HEK293T (cell line): ENCODE measurements around the gene YAE1.

ENCODE experiments used
- CTCF ChIA-PET: fragments of 350-600 bp; formaldehyde crosslinking; extraction: SDS; loops from one replicate; lab custom pipeline; 2021; ENCODE audit warnings: antibody characterized with exemption, inconsistent platforms; lab: Yijun Ruan, JAX
- POLR2A ChIA-PET: fragments of 350-600 bp; formaldehyde crosslinking; extraction: SDS; loops from one replicate; lab custom pipeline; 2020; ENCODE audit warnings: antibody characterized with exemption, inconsistent platforms; lab: Yijun Ruan, JAX
- DNase-seq: peaks from one replicate; pipeline ENCODE4 v3.0.0; 2012; ENCODE audit warnings: mixed read lengths; ENCODE audit errors: extremely low spot score
- ARNT ChIP-seq: fragments of 450-650 bp; IDR thresholded peaks from 2 replicates; pipeline ENCODE4 v1.6.1; 2017; ENCODE audit warnings: mild to moderate bottlenecking
- BHLHE40 ChIP-seq: fragments of 450-650 bp; IDR thresholded peaks from 2 replicates; pipeline ENCODE4 v1.6.1; 2016; ENCODE audit warnings: mild to moderate bottlenecking, moderate library complexity, borderline replicate concordance
- CTBP1 ChIP-seq: fragments of 450-650 bp; IDR thresholded peaks from 2 replicates; pipeline ENCODE4 v1.6.1; 2016; ENCODE audit warnings: borderline replicate concordance
- ELF4 ChIP-seq: fragments of 450-650 bp; IDR thresholded peaks from 2 replicates; pipeline ENCODE4 v1.6.1; 2017; ENCODE audit warnings: antibody characterized with exemption
- FOXA1 ChIP-seq: fragments of 450-650 bp; IDR thresholded peaks from 2 replicates; pipeline ENCODE4 v1.6.1; 2016; ENCODE audit warnings: mild to moderate bottlenecking
- FOXK2 ChIP-seq: fragments of 450-650 bp; IDR thresholded peaks from 2 replicates; pipeline ENCODE4 v1.6.1; 2016; ENCODE audit warnings: mild to moderate bottlenecking
- FOXM1 ChIP-seq: fragments of 450-650 bp; IDR thresholded peaks from 2 replicates; pipeline ENCODE4 v1.6.1; 2017; ENCODE audit warnings: mild to moderate bottlenecking, borderline replicate concordance
- HDGF ChIP-seq: fragments of 450-650 bp; IDR thresholded peaks from 2 replicates; pipeline ENCODE4 v1.6.1; 2017; ENCODE audit warnings: antibody characterized with exemption, borderline replicate concordance
- L3MBTL2 ChIP-seq: fragments of 450-650 bp; conservative IDR thresholded peaks from 2 replicates; pipeline ENCODE4 v1.6.1; 2016; ENCODE audit warnings: mild to moderate bottlenecking
- LEF1 ChIP-seq: fragments of 450-650 bp; IDR thresholded peaks from 2 replicates; pipeline ENCODE4 v1.6.1; 2017; ENCODE audit warnings: mild to moderate bottlenecking, borderline replicate concordance
- NFRKB ChIP-seq: fragments of 450-650 bp; IDR thresholded peaks from 2 replicates; pipeline ENCODE4 v1.6.1; 2016; ENCODE audit warnings: mild to moderate bottlenecking, moderate library complexity
- PKNOX1 ChIP-seq: fragments of 450-650 bp; IDR thresholded peaks from 2 replicates; pipeline ENCODE4 v1.6.1; 2016
- SP1 ChIP-seq: fragments of 450-650 bp; IDR thresholded peaks from 2 replicates; pipeline ENCODE4 v1.6.1; 2017
- SUZ12 ChIP-seq: fragments of 450-650 bp; IDR thresholded peaks from 2 replicates; pipeline ENCODE4 v1.6.1; 2016; ENCODE audit warnings: mild to moderate bottlenecking
- TARDBP ChIP-seq: fragments of 450-650 bp; IDR thresholded peaks from 2 replicates; pipeline ENCODE4 v1.6.1; 2016
- ZNF384 ChIP-seq: fragments of 450-650 bp; IDR thresholded peaks from 2 replicates; pipeline ENCODE4 v1.6.1; 2016

YAE1 gene

GRCh38 chr7:39527951-39528350 lies 38.3 kb upstream of the YAE1 start:
- no peak for TF ChIP-seq ARNT
- no peak for TF ChIP-seq SP1
- ChIA-PET CTCF (no interaction called here), POLR2A (no interaction called here)
- DNase-seq: no peak

- DNase-seq: no peak
- TF ChIP-seq L3MBTL2: no peak
- no peak for TF ChIP-seq FOXK2
- no peak for TF ChIP-seq LEF1
- no peak for TF ChIP-seq FOXM1
- no peak for TF ChIP-seq FOXA1
- TF ChIP-seq ELF4: no peak
- TF ChIP-seq NFRKB: no peak
- no peak for TF ChIP-seq ARNT
- no peak for TF ChIP-seq TARDBP
- no peak for TF ChIP-seq CTBP1
- TF ChIP-seq ZNF384: no peak
- ChIA-PET POLR2A (no interaction called here), CTCF (no interaction called here)
Observed at GRCh38 chr7:39528849-39529248, 37.4 kb upstream of the YAE1 start.

GRCh38 chr7:39529582-39529981 lies 36.6 kb upstream of the YAE1 start:
- no peak for DNase-seq
- ChIA-PET CTCF (interaction anchor here (0.7 kb wide), 1 partner anchor 387 kb away, joined by 3 read pairs; no protein-coding TSS in a partner anchor), POLR2A (no interaction called here)
- TF ChIP-seq FOXM1: no peak
- no peak for TF ChIP-seq SP1
- no peak for TF ChIP-seq CTBP1
- TF ChIP-seq BHLHE40: no peak
- no peak for TF ChIP-seq ARNT
- TF ChIP-seq L3MBTL2: no peak
- TF ChIP-seq FOXA1: no peak
- TF ChIP-seq FOXK2: no peak

- no peak for TF ChIP-seq TARDBP
- TF ChIP-seq HDGF: no peak
- no peak for TF ChIP-seq ELF4
- no peak for TF ChIP-seq FOXM1
- DNase-seq: no peak
- ChIA-PET POLR2A (no interaction called here), CTCF (no interaction called here)
Observed at GRCh38 chr7:39530971-39531370, 35.2 kb upstream of the YAE1 start.

GRCh38 chr7:39531818-39532217 lies 34.4 kb upstream of the YAE1 start:
- POLR2A ChIA-PET: no interaction called here
- no peak for DNase-seq
- TF ChIP-seq LEF1: no peak
- no peak for TF ChIP-seq SUZ12
- TF ChIP-seq L3MBTL2: no peak
- no peak for TF ChIP-seq ARNT
- TF ChIP-seq SP1: no peak
- CTCF ChIA-PET: no interaction called here

- TF ChIP-seq ARNT (no peak), FOXM1 (no peak), ELF4 (no peak), BHLHE40 (no peak), FOXA1 (no peak)
- DNase-seq: no peak
- POLR2A ChIA-PET: no interaction called here
- CTCF ChIA-PET: interaction anchor here (0.6 kb wide), 1 partner anchor 34 kb away, joined by 3 read pairs; no protein-coding TSS in a partner anchor
Observed at GRCh38 chr7:39532832-39533231, 33.4 kb upstream of the YAE1 start.

- ChIA-PET CTCF (no interaction called here), POLR2A (no interaction called here)
- DNase-seq: no peak
- TF ChIP-seq FOXM1 (no peak), FOXK2 (no peak), SP1 (no peak), BHLHE40 (no peak), L3MBTL2 (no peak), LEF1 (no peak), ELF4 (no peak), CTBP1 (no peak), HDGF (no peak), SUZ12 (no peak), PKNOX1 (no peak), ZNF384 (no peak), FOXA1 (no peak), ARNT (no peak), TARDBP (no peak), NFRKB (no peak)
Observed at GRCh38 chr7:39534599-39534998, 31.6 kb upstream of the YAE1 start.

- no peak for DNase-seq
- TF ChIP-seq NFRKB (no peak), FOXK2 (no peak), PKNOX1 (no peak), LEF1 (no peak), ZNF384 (no peak), FOXM1 (no peak)
- CTCF ChIA-PET: no interaction called here
- POLR2A ChIA-PET: no interaction called here
Observed at GRCh38 chr7:39535064-39535463, 31.1 kb upstream of the YAE1 start.
